GM20000 (cell line): ENCODE data around the gene ZNF296.

Source experiments
- DNase-seq: peaks from one replicate; pipeline ENCODE4 v3.0.0; 2012; ENCODE audit warnings: low spot score
- CTCF ChIP-seq: IDR thresholded peaks from 2 replicates; pipeline ENCODE4 v1.5.1; 2012; ENCODE audit warnings: mild to moderate bottlenecking, control low read depth; ENCODE audit errors: extremely low read depth, missing control alignments

The ZNF296 gene

GRCh38 chr19:45071545-45071938 is 4.7 kb downstream of the ZNF296 start:
- no peak for DNase-seq
- TF ChIP-seq CTCF: no peak

- DNase-seq: no peak
- no peak for TF ChIP-seq CTCF
Measured at GRCh38 chr19:45070861-45071544, 5.3 kb downstream of the ZNF296 start.

GRCh38 chr19:45070214-45070613 is 6.1 kb downstream of the ZNF296 start:
- no peak for TF ChIP-seq CTCF
- DNase-seq: no peak

GRCh38 chr19:45069056-45069455 is 7.2 kb downstream of the ZNF296 start:
- DNase-seq: no peak

GRCh38 chr19:45068041-45068440 is 8.2 kb downstream of the ZNF296 start:
- no peak for TF ChIP-seq CTCF
- no peak for DNase-seq

More at GRCh38 chr19:45069056-45069455, 7.2 kb downstream of the ZNF296 start:
- no peak for TF ChIP-seq CTCF

- no peak for TF ChIP-seq CTCF
- DNase-seq: no peak
Measured at GRCh38 chr19:45066921-45067661, 9.2 kb downstream of the ZNF296 start.

GRCh38 chr19:45063851-45064801 is 12.2 kb downstream of the ZNF296 start:
- no peak for DNase-seq

More at GRCh38 chr19:45063851-45064801, 12.2 kb downstream of the ZNF296 start:
- TF ChIP-seq CTCF: no peak
